Vagina (tissue), 2 donors: ENCODE measurements around the gene FAF1. TPM values are rescaled to one million over a fixed set of nuclear protein-coding genes. Genes with fewer than 3 reads are reported as not detected.

ENCODE experiments used
- DNase-seq, 2 donors: peaks; one replicate each; pipeline ENCODE4 v3.0.0-alpha.2; 2017; ENCODE audit errors: extremely low spot score in 2 of 2
- H3K27ac ChIP-seq: fragments of 200-600 bp; sonication (generic); one replicate; pipeline ENCODE4 v1.5.1; 2019
- H3K27me3 ChIP-seq: fragments of 200-600 bp; sonication (generic); one replicate; pipeline ENCODE4 v1.5.1; 2019
- H3K36me3 ChIP-seq, 2 donors: fragments of 200-600 bp; sonication (generic); one replicate each; pipeline ENCODE4 v1.5.1; 2017 to 2019
- H3K4me1 ChIP-seq: fragments of 200-600 bp; sonication (generic); one replicate; pipeline ENCODE4 v1.5.1; 2019
- H3K4me3 ChIP-seq, 2 donors: fragments of 200-600 bp; sonication (generic); 1 replicate in 1 of 2; 2 replicates in 1 of 2; pipeline ENCODE4 v1.5.1; 2016 to 2019
- H3K9me3 ChIP-seq: fragments of 200-600 bp; sonication (generic); one replicate; pipeline ENCODE4 v1.5.1; 2019
- POLR2A ChIP-seq, 2 donors: fragments of 450-650 bp; IDR thresholded peaks; one replicate each; pipeline ENCODE4 v1.6.1; 2017; ENCODE audit warnings: antibody characterized with exemption in 2 of 2, mild to moderate bottlenecking in 2 of 2, moderate library complexity in 2 of 2
- POLR2AphosphoS5 ChIP-seq, 2 donors: sonication (generic); formaldehyde crosslinking; IDR thresholded peaks; one replicate each; pipeline ENCODE4 v1.9.0; 2017; ENCODE audit warnings: antibody characterized with exemption in 2 of 2, mild to moderate bottlenecking in 2 of 2, low read depth in 1 of 2; ENCODE audit not compliant: insufficient read depth in 1 of 2
- intact Hi-C: fragments of 100-400 bp; cut with DNase I; formaldehyde crosslinking; loops from one replicate; pipeline ENCODE4 v1.15.1; 2023
- total RNA-seq: library from RNA; depleted of rRNA; stranded (reverse); fragments of >200 nt; gene quantifications from one replicate; pipeline ENCODE4 v1.2.3, GENCODE V29; 2016
- TF ChIP-seq, protein P1 (sequence below), 3 experiments: fragments of 450-650 bp in 2 of 3; fragments of 200-600 bp in 1 of 3; sonication (generic) in 1 of 3; IDR thresholded peaks; one replicate each; pipeline ENCODE4 v1.5.1; 2017 to 2019; ENCODE audit warnings: antibody characterized with exemption in 3 of 3, mild to moderate bottlenecking in 2 of 3, moderate library complexity in 2 of 3

FAF1 gene
- total RNA-seq, 1 donor from 2014 or later: 40.0 TPM

DNA sequence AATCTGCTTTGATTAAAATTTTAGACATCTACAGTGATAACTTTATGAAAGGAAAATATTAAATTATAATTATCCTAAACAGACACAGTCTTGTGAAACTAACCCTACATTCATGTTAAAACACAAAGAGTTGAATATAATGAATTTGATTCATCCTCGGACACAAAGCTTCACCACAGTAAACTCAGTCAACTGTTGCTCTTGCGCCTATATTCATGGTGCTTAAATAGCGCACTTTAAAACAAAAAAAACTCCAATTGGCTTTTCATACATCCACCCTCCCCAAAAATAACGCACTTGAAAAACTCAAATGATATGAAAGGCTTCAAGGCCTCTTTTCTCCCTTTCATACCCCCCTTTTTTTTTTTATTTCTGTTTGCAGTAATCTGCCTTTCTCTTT lies 260.3 kb downstream of the FAF1 start:
- no peak for DNase-seq
- no peak overlapping the region for H3K4me3 ChIP-seq
- no peaks in the 10 kb centered on the region for H3K36me3 ChIP-seq
- H3K27me3 ChIP-seq: no peaks in the 10 kb centered on the region
- peaks cover under 1% of the 10 kb centered on the region for H3K4me1 ChIP-seq
- intact Hi-C loops: no loop called here
- H3K27ac ChIP-seq: no peak overlapping the region
- TF ChIP-seq, protein P1, sequence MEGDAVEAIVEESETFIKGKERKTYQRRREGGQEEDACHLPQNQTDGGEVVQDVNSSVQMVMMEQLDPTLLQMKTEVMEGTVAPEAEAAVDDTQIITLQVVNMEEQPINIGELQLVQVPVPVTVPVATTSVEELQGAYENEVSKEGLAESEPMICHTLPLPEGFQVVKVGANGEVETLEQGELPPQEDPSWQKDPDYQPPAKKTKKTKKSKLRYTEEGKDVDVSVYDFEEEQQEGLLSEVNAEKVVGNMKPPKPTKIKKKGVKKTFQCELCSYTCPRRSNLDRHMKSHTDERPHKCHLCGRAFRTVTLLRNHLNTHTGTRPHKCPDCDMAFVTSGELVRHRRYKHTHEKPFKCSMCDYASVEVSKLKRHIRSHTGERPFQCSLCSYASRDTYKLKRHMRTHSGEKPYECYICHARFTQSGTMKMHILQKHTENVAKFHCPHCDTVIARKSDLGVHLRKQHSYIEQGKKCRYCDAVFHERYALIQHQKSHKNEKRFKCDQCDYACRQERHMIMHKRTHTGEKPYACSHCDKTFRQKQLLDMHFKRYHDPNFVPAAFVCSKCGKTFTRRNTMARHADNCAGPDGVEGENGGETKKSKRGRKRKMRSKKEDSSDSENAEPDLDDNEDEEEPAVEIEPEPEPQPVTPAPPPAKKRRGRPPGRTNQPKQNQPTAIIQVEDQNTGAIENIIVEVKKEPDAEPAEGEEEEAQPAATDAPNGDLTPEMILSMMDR (IDR thresholded peaks at IDR 0.05): no peak
- TF ChIP-seq POLR2A (IDR thresholded peaks at IDR 0.05) (no peak), POLR2AphosphoS5 (IDR thresholded peaks at IDR 0.05; ENCODE audit: insufficient read depth in 1 of 2, low read depth in 1 of 2) (no peak)
- no peaks in the 10 kb centered on the region for H3K9me3 ChIP-seq

DNA sequence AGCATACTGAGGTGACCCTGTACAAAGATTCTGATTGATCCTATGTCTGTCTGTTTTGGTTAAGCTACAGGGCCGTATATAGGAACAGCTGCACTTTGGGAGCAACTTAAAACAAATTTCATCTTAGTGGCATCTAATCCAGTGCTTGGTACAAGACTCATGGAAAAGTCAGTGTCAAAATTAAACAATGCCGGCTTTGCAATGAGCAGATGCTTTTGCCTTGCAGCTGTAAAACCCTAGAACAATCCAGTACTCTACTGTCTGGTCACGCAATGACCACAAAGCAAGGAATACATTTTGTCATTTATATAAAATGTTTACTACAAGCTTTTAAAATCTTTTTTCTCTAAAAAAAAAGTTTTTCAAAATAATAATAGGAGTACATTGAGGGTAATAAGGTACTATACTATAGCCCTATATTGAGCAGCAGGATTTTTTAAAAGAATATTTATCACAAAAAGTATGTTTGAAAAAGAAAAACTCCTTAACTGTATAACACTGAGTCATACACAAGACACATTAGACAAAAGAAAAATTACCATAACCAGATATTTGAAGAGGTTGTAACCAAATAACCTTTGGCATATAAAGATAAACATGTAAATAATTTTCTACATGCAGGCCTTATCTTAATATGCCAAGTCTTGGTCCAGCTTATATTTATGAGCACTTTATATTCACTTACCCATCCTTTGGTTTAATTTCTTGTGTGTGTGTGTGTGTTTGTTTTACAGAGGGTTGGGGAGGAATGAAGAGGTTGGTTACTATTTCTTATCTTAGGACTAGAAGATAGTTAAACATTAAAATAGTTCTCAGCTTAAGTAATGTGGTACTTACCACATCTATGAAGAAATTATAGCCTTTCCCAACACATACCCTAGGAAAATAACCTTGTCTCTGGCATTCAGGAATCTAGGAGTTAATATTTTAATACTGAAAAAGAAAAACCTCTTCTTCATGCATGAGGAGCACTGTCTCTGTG lies 262.3 kb downstream of the FAF1 start:
- H3K27me3 ChIP-seq: no peaks in the 10 kb centered on the region
- intact Hi-C loops: no loop called here

DNA sequence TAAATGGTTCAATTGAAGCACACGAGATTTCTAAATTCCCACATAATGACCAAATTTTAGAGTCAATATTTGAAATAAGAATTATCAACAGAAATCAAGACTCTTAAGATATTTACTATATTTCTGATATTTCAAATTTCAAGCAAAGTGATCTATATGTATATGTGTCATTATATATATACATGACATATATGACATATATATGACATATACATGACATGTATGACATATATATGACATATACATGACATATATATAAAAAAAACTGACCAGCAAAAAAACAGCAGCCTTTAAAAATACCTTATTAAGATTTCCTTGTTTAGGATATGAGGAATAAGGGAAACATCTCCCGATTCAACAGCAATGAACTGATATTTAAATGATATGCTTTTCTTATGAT lies 266.2 kb downstream of the FAF1 start:
- no peak for DNase-seq
- TF ChIP-seq POLR2AphosphoS5 (IDR thresholded peaks at IDR 0.05; ENCODE audit: insufficient read depth in 1 of 2, low read depth in 1 of 2): no peak
- TF ChIP-seq, protein P1 (IDR thresholded peaks at IDR 0.05): no peak
- TF ChIP-seq POLR2A (IDR thresholded peaks at IDR 0.05): no peak
- Histone ChIP-seq H3K36me3 (peaks cover 0 to 7% of the 10 kb centered on the region in 2 donors), H3K4me1 (no peaks in the 10 kb centered on the region), H3K27ac (no peak overlapping the region), H3K4me3 (no peak overlapping the region), H3K27me3 (no peaks in the 10 kb centered on the region), H3K9me3 (no peaks in the 10 kb centered on the region)
- intact Hi-C loops: no loop called here

More for the DNA sequence above, 262.3 kb downstream of the FAF1 start:
- no peaks in the 10 kb centered on the region for H3K4me1 ChIP-seq
- TF ChIP-seq, protein P1 (IDR thresholded peaks at IDR 0.05): no peak
- no peak for TF ChIP-seq POLR2AphosphoS5 (IDR thresholded peaks at IDR 0.05; ENCODE audit: insufficient read depth in 1 of 2, low read depth in 1 of 2)
- TF ChIP-seq POLR2A (IDR thresholded peaks at IDR 0.05): no peak
- no peak overlapping the region for H3K27ac ChIP-seq
- H3K36me3 ChIP-seq: no peaks in the 10 kb centered on the region
- DNase-seq: no peak
- no peak overlapping the region for H3K4me3 ChIP-seq
- H3K9me3 ChIP-seq: no peaks in the 10 kb centered on the region

DNA sequence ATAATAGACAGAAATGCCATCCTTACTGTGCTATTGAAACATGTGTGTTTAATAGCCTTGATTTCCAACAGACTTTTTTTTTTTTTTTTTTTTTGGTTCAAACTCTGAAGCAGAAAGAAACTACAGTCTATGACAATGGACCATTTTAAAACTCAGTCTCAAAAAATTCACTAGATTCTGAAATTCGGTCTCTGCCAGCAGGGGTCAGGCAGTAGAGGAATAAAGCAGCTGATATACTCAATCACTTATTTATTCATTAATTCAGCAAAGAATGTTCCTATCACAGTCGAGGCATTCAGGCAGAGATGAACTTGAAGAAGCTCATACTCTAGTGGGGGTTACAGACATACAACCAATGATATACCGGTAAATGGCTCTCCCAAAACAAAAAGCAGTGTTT lies 275.9 kb downstream of the FAF1 start:
- intact Hi-C loops: no loop called here
- H3K9me3 ChIP-seq: no peaks in the 10 kb centered on the region
- no peak overlapping the region for H3K4me3 ChIP-seq
- no peaks in the 10 kb centered on the region for H3K4me1 ChIP-seq
- H3K27ac ChIP-seq: no peak overlapping the region
- TF ChIP-seq POLR2A (IDR thresholded peaks at IDR 0.05) (no peak), POLR2AphosphoS5 (IDR thresholded peaks at IDR 0.05; ENCODE audit: insufficient read depth in 1 of 2, low read depth in 1 of 2) (no peak)
- TF ChIP-seq, protein P1 (IDR thresholded peaks at IDR 0.05): no peak
- H3K36me3 ChIP-seq: peaks cover 0 to 6% of the 10 kb centered on the region in 2 donors
- no peak for DNase-seq
- H3K27me3 ChIP-seq: no peaks in the 10 kb centered on the region

DNA sequence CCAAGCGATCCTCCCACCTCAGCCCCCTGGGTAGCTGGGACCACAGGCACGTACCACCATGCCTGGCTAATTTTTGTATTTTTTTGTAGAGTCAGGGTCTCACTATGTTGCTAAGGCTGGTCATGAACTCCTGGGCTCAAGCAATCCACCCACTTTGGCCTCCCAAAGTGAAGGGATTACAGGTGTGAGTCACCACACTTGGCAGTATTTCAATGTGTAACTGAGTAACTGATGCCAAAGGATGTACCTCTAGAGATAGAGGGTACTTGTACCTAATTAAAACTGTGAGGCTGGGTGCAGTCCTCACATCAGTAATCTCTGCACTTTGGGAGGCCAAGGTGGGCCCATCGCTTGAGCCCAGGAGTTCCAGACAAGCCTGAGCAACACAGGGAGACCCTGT lies 278.1 kb downstream of the FAF1 start:
- H3K4me1 ChIP-seq: no peaks in the 10 kb centered on the region
- H3K27ac ChIP-seq: no peak overlapping the region
- no peaks in the 10 kb centered on the region for H3K36me3 ChIP-seq
- no peaks in the 10 kb centered on the region for H3K9me3 ChIP-seq
- intact Hi-C loops: no loop called here
- DNase-seq: no peak
- H3K27me3 ChIP-seq: no peaks in the 10 kb centered on the region
- TF ChIP-seq POLR2A (IDR thresholded peaks at IDR 0.05): no peak
- TF ChIP-seq POLR2AphosphoS5 (IDR thresholded peaks at IDR 0.05; ENCODE audit: insufficient read depth in 1 of 2, low read depth in 1 of 2): no peak
- TF ChIP-seq, protein P1 (IDR thresholded peaks at IDR 0.05): no peak
- H3K4me3 ChIP-seq: no peak overlapping the region
